Muscle layer of duodenum (tissue), 2 donors: ENCODE measurements around the gene GLIS2.

ENCODE experiments used
- H3K27ac ChIP-seq: one replicate; pipeline ENCODE4 v1.7.0; 2013; ENCODE audit warnings: mild to moderate bottlenecking, low read length
- H3K27me3 ChIP-seq: one replicate; pipeline ENCODE4 v1.7.0; 2013; ENCODE audit warnings: low read depth, mild to moderate bottlenecking, control low read depth, low read length
- H3K36me3 ChIP-seq, 2 donors: one replicate each; pipeline ENCODE4 v1.7.0; 2013; ENCODE audit warnings: low read length in 2 of 2, control low read depth in 1 of 2, mild to moderate bottlenecking in 1 of 2; ENCODE audit not compliant: insufficient read depth in 2 of 2, control insufficient read depth in 1 of 2
- H3K4me1 ChIP-seq, 2 donors: one replicate each; pipeline ENCODE4 v1.7.0; 2013; ENCODE audit warnings: low read length in 2 of 2, mild to moderate bottlenecking in 2 of 2, control low read depth in 1 of 2, moderate library complexity in 1 of 2; ENCODE audit not compliant: insufficient read depth in 2 of 2, control insufficient read depth in 1 of 2
- H3K4me3 ChIP-seq, 2 donors: one replicate each; pipeline ENCODE4 v1.7.0; 2013; ENCODE audit warnings: low read length in 2 of 2, low read depth in 1 of 2, mild to moderate bottlenecking in 1 of 2
- H3K9me3 ChIP-seq, 2 donors: one replicate each; pipeline ENCODE4 v1.7.0; 2013; ENCODE audit warnings: low read length in 2 of 2, control low read depth in 1 of 2, mild to moderate bottlenecking in 1 of 2; ENCODE audit not compliant: control insufficient read depth in 1 of 2
- donor health status: healthy.

GLIS2 gene

GRCh38 chr16:4283441-4283840, 32.4 kb upstream of the GLIS2 start:
- Histone ChIP-seq H3K9me3 (no peaks in the 10 kb centered on the region), H3K4me1 (peaks cover 0 to 4% of the 10 kb centered on the region in 2 donors), H3K27me3 (no peaks in the 10 kb centered on the region), H3K4me3 (no peak overlapping the region), H3K27ac (no peak overlapping the region), H3K36me3 (no peaks in the 10 kb centered on the region)

GRCh38 chr16:4283939-4284338, 31.9 kb upstream of the GLIS2 start:
- Histone ChIP-seq H3K4me3 (no peak overlapping the region), H3K9me3 (no peaks in the 10 kb centered on the region), H3K4me1 (peaks cover 0 to 8% of the 10 kb centered on the region in 2 donors), H3K27ac (no peak overlapping the region), H3K27me3 (no peaks in the 10 kb centered on the region), H3K36me3 (no peaks in the 10 kb centered on the region)

- Histone ChIP-seq H3K27ac (no peak overlapping the region), H3K4me1 (peaks cover 0 to 8% of the 10 kb centered on the region in 2 donors), H3K9me3 (no peaks in the 10 kb centered on the region), H3K36me3 (no peaks in the 10 kb centered on the region), H3K27me3 (no peaks in the 10 kb centered on the region), H3K4me3 (no peak overlapping the region)
Measured at GRCh38 chr16:4285167-4285566, 30.7 kb upstream of the GLIS2 start.

GRCh38 chr16:4288148-4288921, 27.5 kb upstream of the GLIS2 start:
- Histone ChIP-seq H3K9me3 (no peaks in the 10 kb centered on the region), H3K4me3 (no peak overlapping the region), H3K4me1 (peaks cover under 1 to 20% of the 10 kb centered on the region in 2 donors), H3K27ac (no peak overlapping the region), H3K27me3 (no peaks in the 10 kb centered on the region), H3K36me3 (no peaks in the 10 kb centered on the region)

- Histone ChIP-seq H3K27ac (no peak overlapping the region), H3K4me3 (no peak overlapping the region)
Measured at GRCh38 chr16:4290236-4290830, 25.5 kb upstream of the GLIS2 start.

GRCh38 chr16:4291699-4292098, 24.2 kb upstream of the GLIS2 start:
- H3K27ac ChIP-seq = no peak overlapping the region
- no peak overlapping the region for H3K4me3 ChIP-seq
- H3K27me3 ChIP-seq = no peaks in the 10 kb centered on the region
- H3K36me3 ChIP-seq = no peaks in the 10 kb centered on the region
- peaks cover 5 to 32% of the 10 kb centered on the region in 2 donors for H3K4me1 ChIP-seq
- no peaks in the 10 kb centered on the region for H3K9me3 ChIP-seq

More at GRCh38 chr16:4290236-4290830, 25.5 kb upstream of the GLIS2 start:
- H3K9me3 ChIP-seq = no peaks in the 10 kb centered on the region
- H3K36me3 ChIP-seq = no peaks in the 10 kb centered on the region
- no peaks in the 10 kb centered on the region for H3K27me3 ChIP-seq
- peaks cover 5 to 32% of the 10 kb centered on the region in 2 donors for H3K4me1 ChIP-seq

- Histone ChIP-seq H3K4me1 (peaks cover 5 to 30% of the 10 kb centered on the region in 2 donors), H3K36me3 (no peaks in the 10 kb centered on the region), H3K27ac (no peak overlapping the region), H3K9me3 (no peaks in the 10 kb centered on the region), H3K27me3 (no peaks in the 10 kb centered on the region), H3K4me3 (peak overlapping the region in 1 of 2 donors; percentile 24)
Measured at GRCh38 chr16:4293181-4293716, 22.6 kb upstream of the GLIS2 start.

- peaks cover 5 to 26% of the 10 kb centered on the region in 2 donors for H3K4me1 ChIP-seq
- no peaks in the 10 kb centered on the region for H3K27me3 ChIP-seq
- peak overlapping the region; percentile 4 for H3K27ac ChIP-seq
- H3K36me3 ChIP-seq = no peaks in the 10 kb centered on the region
- H3K4me3 ChIP-seq = peak overlapping the region in 1 of 2 donors; percentile 24
- no peaks in the 10 kb centered on the region for H3K9me3 ChIP-seq
Measured at GRCh38 chr16:4293822-4294457, 21.9 kb upstream of the GLIS2 start.

- Histone ChIP-seq H3K36me3 (no peaks in the 10 kb centered on the region), H3K27ac (no peak overlapping the region), H3K4me1 (peaks cover 8 to 32% of the 10 kb centered on the region in 2 donors), H3K27me3 (no peaks in the 10 kb centered on the region), H3K4me3 (no peak overlapping the region), H3K9me3 (no peaks in the 10 kb centered on the region)
Measured at GRCh38 chr16:4295581-4295980, 20.3 kb upstream of the GLIS2 start.

GRCh38 chr16:4297480-4297879, 18.4 kb upstream of the GLIS2 start:
- Histone ChIP-seq H3K4me3 (no peak overlapping the region), H3K36me3 (no peaks in the 10 kb centered on the region), H3K9me3 (no peaks in the 10 kb centered on the region), H3K4me1 (peaks cover 8 to 25% of the 10 kb centered on the region in 2 donors), H3K27me3 (no peaks in the 10 kb centered on the region), H3K27ac (no peak overlapping the region)

GRCh38 chr16:4298761-4299522, 16.9 kb upstream of the GLIS2 start:
- H3K27ac ChIP-seq = no peak overlapping the region
- H3K9me3 ChIP-seq = no peaks in the 10 kb centered on the region
- no peaks in the 10 kb centered on the region for H3K27me3 ChIP-seq
- peak overlapping the region in 1 of 2 donors; percentile 21 for H3K4me3 ChIP-seq
- H3K36me3 ChIP-seq = no peaks in the 10 kb centered on the region
- peaks cover 3 to 13% of the 10 kb centered on the region in 2 donors for H3K4me1 ChIP-seq
